ENCODE measurements around the gene HSPA12B. TPM values are rescaled to one million over a fixed set of nuclear protein-coding genes. Genes with fewer than 3 reads are reported as not detected.
A peak's percentile ranks its signal among the peaks of the same experiment; 100 is the strongest.

HSPA12B gene
- total and polyA plus RNA-seq, 8 donors, result 0.55 to 6.0 (median 1.7) TPM

GRCh38 chr20:3744806-3745685 is 12.6 kb downstream of the HSPA12B start:
- H3K4me1 ChIP-seq, result peaks cover 0 to 8% (median 0%) of the 10 kb centered on the region in 3 donors
- DNase-seq (peak; percentile 61 to 86 (median 83)), FAIRE-seq (no peak), ATAC-seq (peak; percentile 57 to 87 (median 78))
- no peaks in the 10 kb centered on the region for H3K9me3 ChIP-seq
- WGBS, 2 donors, result 17 to 19% methylated on average over 45 of the region's 45 CpGs
- intact Hi-C loops (cut with DNase I), result no loop called here
- H3K27ac ChIP-seq, result no peak overlapping the region
- TF ChIP-seq CTCF (IDR thresholded peaks at IDR 0.05), result no peak
- H3K27me3 ChIP-seq, result peaks cover 0 to under 1% (median 0%) of the 10 kb centered on the region in 4 donors
- peak overlapping the region in 1 of 4 donors; percentile 27 for H3K4me3 ChIP-seq
- H3K36me3 ChIP-seq, result no peaks in the 10 kb centered on the region

- Histone ChIP-seq H3K27me3 (peaks cover 0 to 7% (median 0%) of the 10 kb centered on the region in 4 donors), H3K27ac (no peak overlapping the region), H3K36me3 (no peaks in the 10 kb centered on the region), H3K4me3 (no peak overlapping the region), H3K9me3 (no peaks in the 10 kb centered on the region), H3K4me1 (peaks cover 0 to 11% (median 0%) of the 10 kb centered on the region in 3 donors)
- DNase-seq (peak in 1 of 6 donors; percentile 37), ATAC-seq (no peak), FAIRE-seq (no peak)
- intact Hi-C loops (cut with DNase I), result no loop called here
- 59 to 61% methylated on average over 11 of the region's 11 CpGs for WGBS, 2 donors
- no peak for TF ChIP-seq CTCF (IDR thresholded peaks at IDR 0.05)
Measured at GRCh38 chr20:3745686-3746173, 13.2 kb downstream of the HSPA12B start.

- Histone ChIP-seq H3K4me1 (peaks cover 0 to 11% (median 5%) of the 10 kb centered on the region in 3 donors), H3K4me3 (no peak overlapping the region), H3K9me3 (no peaks in the 10 kb centered on the region), H3K36me3 (no peaks in the 10 kb centered on the region), H3K27me3 (peaks cover 0 to 8% (median 0%) of the 10 kb centered on the region in 4 donors), H3K27ac (no peak overlapping the region)
- ATAC-seq (no peak), FAIRE-seq (no peak), DNase-seq (no peak)
- 69 to 70% methylated on average over 2 of the region's 2 CpGs for WGBS, 2 donors
- no peak for TF ChIP-seq CTCF (IDR thresholded peaks at IDR 0.05)
- intact Hi-C loops (cut with DNase I), result no loop called here
Measured at GRCh38 chr20:3747471-3747870, 15.0 kb downstream of the HSPA12B start.

- DNase-seq (peak in 1 of 6 donors; percentile 68), ATAC-seq (no peak), FAIRE-seq (no peak)
- H3K36me3 ChIP-seq, result no peaks in the 10 kb centered on the region
- H3K27me3 ChIP-seq, result peaks cover 0 to 8% (median 0%) of the 10 kb centered on the region in 4 donors
- no peak overlapping the region for H3K27ac ChIP-seq
- H3K4me3 ChIP-seq, result no peak overlapping the region
- intact Hi-C loops (cut with DNase I), result no loop called here
- peaks cover 0 to 11% (median 5%) of the 10 kb centered on the region in 3 donors for H3K4me1 ChIP-seq
- WGBS, 2 donors, result 86 to 91% methylated on average over 16 of the region's 16 CpGs
- no peaks in the 10 kb centered on the region for H3K9me3 ChIP-seq
- TF ChIP-seq CTCF (IDR thresholded peaks at IDR 0.05), result no peak
Measured at GRCh38 chr20:3748073-3748472, 15.6 kb downstream of the HSPA12B start.

Measured in pancreas (tissue), 10 donors.